Measurements from ENCODE around the gene MIEF2. TPM values are rescaled to one million over a fixed set of nuclear protein-coding genes. Genes with fewer than 3 reads are reported as not detected.
A peak's percentile ranks its signal among the peaks of the same experiment; 100 is the strongest.

Gene MIEF2
- total RNA-seq, 2 donors from 2014 or later = 6.8 to 8.1 TPM

- Mint-ChIP-seq H3K4me3 (peak within 1 kb of the TSS; percentile 92), H3K27me3 (no peaks in the 10 kb centered on the region), H3K4me1 (ENCODE audit: low read depth in 2 of 2) (peaks cover 65 to 70% of the 10 kb centered on the region in 2 donors), H3K9me3 (no peaks in the 10 kb centered on the region), H3K36me3 (peaks cover 11% of the 10 kb centered on the region), H3K27ac (peak within 1 kb of the TSS; percentile 98)
- peak; percentile 98 for DNase-seq (ENCODE audit: low spot score)
- peak; percentile 96 to 97 for ATAC-seq
Observed at GRCh38 chr17:18314731-18315561, 54.5 kb downstream of the MIEF2 start, which contains the start of the genes SMCR8 and TOP3A. Gene SMCR8 (plus strand): TSS chr17:18315293. CDS start chr17:18315790, 497 bp downstream. Gene TOP3A (minus strand): TSS chr17:18314994. CDS start chr17:18314778, 216 bp downstream.

GRCh38 chr17:18315562-18315922, 55.1 kb downstream of the MIEF2 start:
- peaks cover 67 to 70% of the 10 kb centered on the region in 2 donors for H3K4me1 Mint-ChIP-seq (ENCODE audit: low read depth in 2 of 2)
- H3K9me3 Mint-ChIP-seq = no peaks in the 10 kb centered on the region
- H3K27me3 Mint-ChIP-seq = no peaks in the 10 kb centered on the region
- H3K4me3 Mint-ChIP-seq = peak overlapping the region; percentile 92
- peak overlapping the region; percentile 98 for H3K27ac Mint-ChIP-seq
- ATAC-seq = peak in 1 of 2 donors; percentile 8
- H3K36me3 Mint-ChIP-seq = peaks cover 11% of the 10 kb centered on the region
- DNase-seq (ENCODE audit: low spot score) = peak; percentile 54

GRCh38 chr17:18315961-18316360, 55.5 kb downstream of the MIEF2 start:
- H3K27ac Mint-ChIP-seq = peak overlapping the region; percentile 98
- peak overlapping the region; percentile 92 for H3K4me3 Mint-ChIP-seq
- H3K27me3 Mint-ChIP-seq = no peaks in the 10 kb centered on the region
- ATAC-seq (no peak), DNase-seq (ENCODE audit: low spot score) (no peak)
- peaks cover 11% of the 10 kb centered on the region for H3K36me3 Mint-ChIP-seq
- H3K4me1 Mint-ChIP-seq (ENCODE audit: low read depth in 2 of 2) = peaks cover 68 to 71% of the 10 kb centered on the region in 2 donors
- H3K9me3 Mint-ChIP-seq = no peaks in the 10 kb centered on the region

Other genes starting within 250 kb of the MIEF2 start
- gene ATPAF2, start 221.5 kb upstream of the MIEF2 start, total RNA-seq = 10 to 100 TPM; 40.1 to 52.1 TPM
- 1 to 10 TPM; 7.5 to 9.0 TPM for gene GID4, start 221.3 kb upstream of the MIEF2 start, total RNA-seq
- gene DRG2, start 172.7 kb upstream of the MIEF2 start, total RNA-seq = 10 to 100 TPM; 49.9 to 84.3 TPM
- 1 to 10 TPM; 1.0 to 2.0 TPM for gene MYO15A, start 151.9 kb upstream of the MIEF2 start, total RNA-seq
- 100 to 1,000 TPM; 121 to 123 TPM for gene ALKBH5, start 76.8 kb upstream of the MIEF2 start, total RNA-seq
- 10 to 100 TPM; 16.6 to 23.0 TPM for gene LLGL1, start 35.0 kb upstream of the MIEF2 start, total RNA-seq
- gene FLII, start 1.9 kb upstream of the MIEF2 start, total RNA-seq = 100 to 1,000 TPM; 247 to 285 TPM
- gene TOP3A, start 54.3 kb downstream of the MIEF2 start, total RNA-seq = 100 to 1,000 TPM in 1 of 2 donors, 10 to 100 TPM in 1; 65.6 to 144 TPM
- 10 to 100 TPM; 29.1 to 32.1 TPM for gene SMCR8, start 54.6 kb downstream of the MIEF2 start, total RNA-seq
- 10 to 100 TPM; 24.8 to 70.6 TPM for gene SHMT1, start 102.9 kb downstream of the MIEF2 start, total RNA-seq
- gene EVPLL, start 117.1 kb downstream of the MIEF2 start, total RNA-seq = not detected
- gene LGALS9C, start 216.1 kb downstream of the MIEF2 start, total RNA-seq = under 1 TPM in 1 of 2 donors, not detected in 1; 0.38 TPM

Data from natural killer cell treated with Interleukin-12 subunit alpha and Interleukin-12 subunit beta and Interleukin-15 and Interleukin-18, amount 100 ng/mL, for 72 hours (primary cell).